Right atrium auricular region (tissue), 2 donors: ENCODE results near the gene ZNF319. TPM values are rescaled to one million over a fixed set of nuclear protein-coding genes. Genes with fewer than 3 reads are reported as not detected.

Experiments
- DNase-seq: peaks from one replicate; pipeline ENCODE4 v3.0.0-alpha.2; 2019; ENCODE audit warnings: low spot score
- H3K27ac ChIP-seq, 2 donors: fragments of 200-600 bp; sonication (generic); 1 replicate in 1 of 2; 2 replicates in 1 of 2; pipeline ENCODE4 v1.5.1; 2016 to 2019
- H3K27me3 ChIP-seq, 2 donors: fragments of 200-600 bp; sonication (generic); one replicate each; pipeline versions ENCODE4 v1.5.1 to v1.6.0; 2017 to 2019
- H3K36me3 ChIP-seq: fragments of 200-600 bp; sonication (generic); one replicate; pipeline ENCODE4 v1.5.1; 2016
- H3K4me1 ChIP-seq, 2 donors: fragments of 200-600 bp; sonication (generic); one replicate each; pipeline versions ENCODE4 v1.5.1 to v1.6.0; 2017 to 2019
- H3K4me3 ChIP-seq, 2 donors: fragments of 200-600 bp; sonication (generic); 1 replicate in 1 of 2; 2 replicates in 1 of 2; pipeline ENCODE4 v1.5.1; 2017 to 2019; ENCODE audit warnings: mild to moderate bottlenecking in 1 of 2, moderate library complexity in 1 of 2
- H3K9me3 ChIP-seq, 2 donors: fragments of 200-600 bp; sonication (generic); one replicate each; pipeline ENCODE4 v1.5.1; 2019
- total RNA-seq, 2 donors: library from RNA; depleted of rRNA; stranded (reverse); fragments of >200 nt; gene quantifications; one replicate each; pipeline ENCODE4 v1.1.0, GENCODE V29; 2016
- TF ChIP-seq, protein P1 (sequence below), 2 donors: fragments of 200-600 bp; sonication (generic); IDR thresholded peaks; one replicate each; pipeline ENCODE4 v1.5.1; 2019; ENCODE audit warnings: antibody characterized with exemption in 2 of 2

Gene ZNF319
- total RNA-seq, 2 donors from 2014 or later, result 5.1 to 6.6 TPM

DNA sequence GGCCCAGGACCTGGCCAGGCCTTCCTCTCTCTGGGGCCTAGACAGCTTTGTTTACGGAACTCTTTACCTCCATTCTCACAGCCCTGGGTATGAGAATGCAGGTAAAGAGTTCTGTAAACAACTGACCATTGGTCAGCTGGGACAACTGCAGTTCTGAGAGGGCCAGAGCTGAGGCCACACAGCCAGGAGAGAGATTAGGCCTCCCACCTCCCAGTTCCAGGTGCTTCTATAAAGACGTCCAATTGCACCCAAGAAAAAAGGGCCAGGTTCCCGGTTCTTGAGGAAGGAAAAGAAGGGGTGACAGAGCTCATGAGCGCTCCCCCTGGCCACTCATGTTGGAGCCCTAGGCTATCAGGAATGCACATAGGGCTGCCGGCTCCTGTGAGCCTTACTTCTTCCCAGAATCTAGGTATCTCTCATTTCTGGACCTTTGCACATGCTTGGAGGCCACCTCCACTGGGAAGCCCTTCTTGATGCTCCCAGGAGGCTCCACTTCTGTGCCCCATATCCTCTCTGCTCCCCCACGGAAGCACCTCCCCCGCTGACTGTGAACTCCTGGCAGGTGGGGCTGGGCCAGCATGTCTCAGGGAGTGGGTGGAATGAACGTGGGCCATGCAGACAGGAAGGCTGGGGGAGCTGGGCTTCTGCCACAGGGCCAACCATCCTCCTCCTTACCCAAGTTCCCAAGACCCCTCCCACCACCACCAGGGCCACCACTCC is 42.6 kb downstream of the ZNF319 start:
- Histone ChIP-seq H3K27ac (no peak overlapping the region), H3K27me3 (no peaks in the 10 kb centered on the region), H3K36me3 (no peaks in the 10 kb centered on the region), H3K9me3 (no peaks in the 10 kb centered on the region), H3K4me1 (no peaks in the 10 kb centered on the region), H3K4me3 (no peak overlapping the region)
- TF ChIP-seq, protein P1, sequence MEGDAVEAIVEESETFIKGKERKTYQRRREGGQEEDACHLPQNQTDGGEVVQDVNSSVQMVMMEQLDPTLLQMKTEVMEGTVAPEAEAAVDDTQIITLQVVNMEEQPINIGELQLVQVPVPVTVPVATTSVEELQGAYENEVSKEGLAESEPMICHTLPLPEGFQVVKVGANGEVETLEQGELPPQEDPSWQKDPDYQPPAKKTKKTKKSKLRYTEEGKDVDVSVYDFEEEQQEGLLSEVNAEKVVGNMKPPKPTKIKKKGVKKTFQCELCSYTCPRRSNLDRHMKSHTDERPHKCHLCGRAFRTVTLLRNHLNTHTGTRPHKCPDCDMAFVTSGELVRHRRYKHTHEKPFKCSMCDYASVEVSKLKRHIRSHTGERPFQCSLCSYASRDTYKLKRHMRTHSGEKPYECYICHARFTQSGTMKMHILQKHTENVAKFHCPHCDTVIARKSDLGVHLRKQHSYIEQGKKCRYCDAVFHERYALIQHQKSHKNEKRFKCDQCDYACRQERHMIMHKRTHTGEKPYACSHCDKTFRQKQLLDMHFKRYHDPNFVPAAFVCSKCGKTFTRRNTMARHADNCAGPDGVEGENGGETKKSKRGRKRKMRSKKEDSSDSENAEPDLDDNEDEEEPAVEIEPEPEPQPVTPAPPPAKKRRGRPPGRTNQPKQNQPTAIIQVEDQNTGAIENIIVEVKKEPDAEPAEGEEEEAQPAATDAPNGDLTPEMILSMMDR (IDR thresholded peaks at IDR 0.05), result no peak
- no peak for DNase-seq

DNA sequence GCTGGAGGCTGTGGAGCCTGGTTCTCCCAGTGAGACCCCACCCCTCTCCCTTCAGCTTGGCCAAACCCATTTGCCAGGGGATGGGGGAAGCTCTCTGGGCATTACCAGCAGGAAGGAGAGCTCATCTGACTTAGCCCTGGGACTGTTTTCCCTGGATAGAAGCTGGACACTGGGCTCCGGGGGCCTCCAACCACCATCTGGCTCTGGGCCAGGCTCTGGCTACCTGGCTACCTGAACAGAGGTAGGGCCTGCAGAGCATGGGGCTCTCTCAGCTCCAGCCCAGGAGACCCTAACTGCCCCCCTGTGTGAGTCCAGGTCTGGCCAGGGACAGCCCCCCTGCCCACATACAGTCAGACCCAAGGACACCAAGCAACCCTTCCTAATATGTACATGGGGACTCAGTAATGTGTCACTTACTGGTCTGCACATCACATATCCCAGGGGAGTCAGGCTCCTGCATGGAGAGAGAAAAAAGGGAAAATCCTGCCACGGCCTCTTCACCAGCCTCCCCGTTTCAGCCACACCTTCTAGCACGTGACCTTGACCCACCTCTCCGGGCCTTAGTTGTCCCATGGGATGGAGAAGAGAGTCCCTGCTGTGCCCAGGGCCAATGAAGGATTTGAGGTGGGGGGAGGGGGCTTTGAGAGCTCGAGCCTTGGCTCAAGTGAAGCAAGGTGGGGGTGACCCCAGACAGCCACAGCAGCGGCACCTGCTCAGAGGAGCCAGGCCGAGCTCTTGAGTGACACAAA is 43.4 kb downstream of the ZNF319 start:
- Histone ChIP-seq H3K9me3 (no peaks in the 10 kb centered on the region), H3K27ac (no peak overlapping the region), H3K36me3 (no peaks in the 10 kb centered on the region), H3K4me3 (no peak overlapping the region), H3K4me1 (no peaks in the 10 kb centered on the region), H3K27me3 (no peaks in the 10 kb centered on the region)
- no peak for DNase-seq
- TF ChIP-seq, protein P1 (IDR thresholded peaks at IDR 0.05), result no peak

DNA sequence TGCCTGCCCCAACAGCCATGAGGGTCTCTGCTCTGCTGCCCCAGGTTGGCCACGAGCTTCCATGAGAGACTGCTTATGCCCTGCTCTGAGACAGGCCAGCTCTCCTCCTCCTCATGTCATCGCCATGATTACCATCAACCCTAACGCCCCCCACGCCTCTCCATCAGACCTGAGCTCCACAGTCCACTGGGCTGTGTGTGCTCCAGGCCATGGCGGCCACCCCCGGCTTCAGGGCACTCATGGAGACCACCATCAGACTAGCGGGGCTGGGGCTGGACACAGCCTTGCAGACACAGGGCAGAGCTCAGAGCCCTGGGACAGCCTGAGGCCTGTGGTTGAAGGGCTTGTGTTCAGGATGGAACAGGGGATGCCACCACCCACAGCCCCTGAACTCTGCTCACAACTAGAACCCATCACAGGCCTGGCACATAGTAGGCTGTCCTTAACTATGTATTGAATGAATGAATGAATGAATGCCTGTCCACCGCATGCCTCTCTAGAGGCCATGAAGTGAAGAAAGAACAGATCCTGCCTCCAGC is 44.1 kb downstream of the ZNF319 start:
- no peak for DNase-seq
- Histone ChIP-seq H3K4me1 (no peaks in the 10 kb centered on the region), H3K9me3 (no peaks in the 10 kb centered on the region), H3K4me3 (no peak overlapping the region), H3K36me3 (no peaks in the 10 kb centered on the region), H3K27ac (no peak overlapping the region), H3K27me3 (no peaks in the 10 kb centered on the region)
- TF ChIP-seq, protein P1 (IDR thresholded peaks at IDR 0.05), result no peak

DNA sequence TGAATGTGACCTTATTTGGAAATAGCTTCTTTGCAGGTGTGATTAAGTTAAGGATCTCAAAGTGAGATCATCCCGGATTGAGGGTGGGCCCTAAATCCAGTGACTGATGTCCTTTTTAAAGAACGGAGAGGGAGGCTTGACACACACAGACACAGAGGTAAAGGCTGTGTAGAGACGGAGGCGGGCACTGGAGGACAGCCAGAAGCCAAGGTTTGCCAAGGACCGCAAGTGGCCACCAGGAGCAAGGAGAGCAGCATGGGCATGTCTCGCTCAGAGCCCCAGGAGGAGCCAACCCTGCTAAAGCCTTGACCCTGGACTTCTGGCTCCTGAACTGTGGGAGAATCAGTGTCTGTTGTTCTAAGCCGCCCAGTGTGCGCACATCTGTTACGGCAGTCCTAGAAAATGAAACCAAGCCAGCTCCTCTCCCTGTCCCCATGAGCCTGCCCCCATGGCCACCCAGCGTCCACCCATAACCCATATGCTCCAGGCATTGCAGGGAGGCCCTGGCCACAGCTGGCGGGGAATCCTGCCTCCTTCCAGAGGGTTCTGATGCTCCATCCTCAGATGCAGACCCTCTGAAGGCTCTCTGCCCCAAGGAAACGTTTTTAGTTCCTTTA is 44.8 kb downstream of the ZNF319 start:
- no peaks in the 10 kb centered on the region for H3K36me3 ChIP-seq
- no peaks in the 10 kb centered on the region for H3K4me1 ChIP-seq
- no peak overlapping the region for H3K4me3 ChIP-seq
- no peaks in the 10 kb centered on the region for H3K9me3 ChIP-seq
- H3K27me3 ChIP-seq, result no peaks in the 10 kb centered on the region
- DNase-seq, result no peak
- no peak overlapping the region for H3K27ac ChIP-seq
- TF ChIP-seq, protein P1 (IDR thresholded peaks at IDR 0.05), result no peak

DNA sequence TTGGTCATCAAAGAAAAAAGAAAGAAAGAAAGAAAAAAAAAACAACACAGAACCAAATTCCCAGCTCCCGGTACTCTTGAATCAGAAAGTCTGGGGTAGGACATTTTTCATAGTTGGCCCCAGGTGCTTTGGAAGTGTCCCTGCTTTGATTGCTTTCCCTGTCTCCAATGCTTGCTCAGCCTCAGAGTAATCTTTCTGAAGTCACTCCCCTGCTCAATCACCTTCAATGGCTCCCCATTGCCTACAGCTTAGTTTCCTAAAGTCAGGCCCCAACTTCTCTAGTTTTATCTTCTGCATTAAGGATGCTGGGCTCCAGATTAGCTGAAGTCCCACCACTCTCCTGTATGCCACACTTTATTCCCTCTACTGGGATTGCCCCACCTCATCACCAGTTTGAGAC is 46.6 kb downstream of the ZNF319 start:
- Histone ChIP-seq H3K27me3 (no peaks in the 10 kb centered on the region), H3K4me1 (no peaks in the 10 kb centered on the region), H3K9me3 (no peaks in the 10 kb centered on the region), H3K27ac (no peak overlapping the region), H3K4me3 (no peak overlapping the region), H3K36me3 (no peaks in the 10 kb centered on the region)
- DNase-seq, result no peak
- TF ChIP-seq, protein P1 (IDR thresholded peaks at IDR 0.05), result no peak
